Left ventricle myocardium inferior (tissue), 1 donor: Measurements from ENCODE around the gene HID1. TPM values are rescaled to one million over a fixed set of nuclear protein-coding genes. Genes with fewer than 3 reads are reported as not detected.

Experiments used
- DNase-seq: peaks from one replicate; pipeline ENCODE4 v3.0.0-alpha.2; 2020
- H3K27ac ChIP-seq: fragments of 200-600 bp; replicated peaks from 2 replicates; pipeline ENCODE4 v1.8.0; 2021
- H3K27me3 ChIP-seq: fragments of 200-600 bp; 2 replicates; pipeline ENCODE4 v1.8.0; 2021; ENCODE audit warnings: low read depth
- H3K36me3 ChIP-seq: fragments of 200-600 bp; 2 replicates; pipeline ENCODE4 v1.8.0; 2021
- H3K4me1 ChIP-seq: fragments of 200-600 bp; 2 replicates; pipeline ENCODE4 v1.8.0; 2021
- H3K4me3 ChIP-seq: fragments of 200-600 bp; 2 replicates; pipeline ENCODE4 v1.8.0; 2021; ENCODE audit warnings: mild to moderate bottlenecking, moderate library complexity
- H3K9me3 ChIP-seq: fragments of 200-600 bp; replicated peaks from 2 replicates; pipeline ENCODE4 v1.8.0; 2021
- intact Hi-C: fragments of 100-400 bp; cut with micrococcal nuclease; formaldehyde crosslinking; loops from one replicate; pipeline ENCODE4 v1.11.0; 2022
- total RNA-seq: library from RNA; stranded (reverse); fragmentation: NEBNext Ultra II Directional; extraction: Animal tissue kit (Norgen Biotek cat#: 25700); gene quantifications from one replicate; pipeline ENCODE4 v1.2.1, GENCODE V29; 2021
- TF ChIP-seq, protein P1 (sequence below): fragments of 200-600 bp; IDR thresholded peaks from 2 replicates; pipeline ENCODE4 v1.8.0; 2021; ENCODE audit warnings: antibody characterized with exemption, mild to moderate bottlenecking, borderline replicate concordance
- donor health status: DM: no; HTN: yes; CAD: no; lungs with severe emphysema.

HID1 gene
- total RNA-seq, 1 donor from 2014 or later = 7.2 TPM

DNA sequence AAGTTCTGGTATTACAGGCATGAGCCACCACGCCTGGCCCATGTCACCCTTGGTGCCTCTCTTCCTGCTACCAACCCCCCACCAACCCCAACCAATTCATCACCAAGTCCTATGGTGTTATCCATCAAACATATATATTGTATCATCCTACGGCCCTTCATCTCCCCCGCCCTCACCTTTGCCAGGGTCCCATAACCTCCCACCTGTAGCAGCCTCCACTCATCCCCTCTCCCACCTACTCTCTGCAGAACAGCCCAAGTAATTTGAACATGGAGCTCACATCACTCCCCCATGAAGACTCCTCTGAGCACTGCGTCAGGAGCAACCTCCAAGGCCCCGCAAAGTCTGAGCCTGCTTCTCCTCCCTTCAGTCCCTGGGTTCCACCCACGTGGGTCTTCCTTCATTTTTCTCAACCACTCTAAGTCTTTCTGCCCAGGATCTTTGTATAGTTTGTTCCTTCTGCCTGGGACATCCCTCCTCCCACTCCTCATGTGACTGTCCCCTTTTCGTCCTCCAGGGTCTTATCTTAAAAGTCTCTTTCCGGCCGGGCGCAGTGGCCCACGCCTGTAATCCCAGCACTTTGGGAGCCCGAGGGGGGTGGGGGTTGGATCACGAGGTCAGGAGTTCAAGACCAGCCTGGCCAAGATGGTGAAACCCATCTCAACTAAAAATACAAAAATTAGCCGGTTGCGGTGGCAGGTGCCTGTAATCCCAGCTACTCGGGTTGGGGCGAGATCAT, 7.0 kb upstream of the HID1 start:
- H3K9me3 ChIP-seq = no peaks in the 10 kb centered on the region
- H3K4me1 ChIP-seq = peaks cover 23% of the 10 kb centered on the region
- no peak for DNase-seq
- H3K4me3 ChIP-seq = no peak overlapping the region
- no peaks in the 10 kb centered on the region for H3K36me3 ChIP-seq
- intact Hi-C loops = no loop called here
- no peak overlapping the region for H3K27ac ChIP-seq
- TF ChIP-seq, protein P1, sequence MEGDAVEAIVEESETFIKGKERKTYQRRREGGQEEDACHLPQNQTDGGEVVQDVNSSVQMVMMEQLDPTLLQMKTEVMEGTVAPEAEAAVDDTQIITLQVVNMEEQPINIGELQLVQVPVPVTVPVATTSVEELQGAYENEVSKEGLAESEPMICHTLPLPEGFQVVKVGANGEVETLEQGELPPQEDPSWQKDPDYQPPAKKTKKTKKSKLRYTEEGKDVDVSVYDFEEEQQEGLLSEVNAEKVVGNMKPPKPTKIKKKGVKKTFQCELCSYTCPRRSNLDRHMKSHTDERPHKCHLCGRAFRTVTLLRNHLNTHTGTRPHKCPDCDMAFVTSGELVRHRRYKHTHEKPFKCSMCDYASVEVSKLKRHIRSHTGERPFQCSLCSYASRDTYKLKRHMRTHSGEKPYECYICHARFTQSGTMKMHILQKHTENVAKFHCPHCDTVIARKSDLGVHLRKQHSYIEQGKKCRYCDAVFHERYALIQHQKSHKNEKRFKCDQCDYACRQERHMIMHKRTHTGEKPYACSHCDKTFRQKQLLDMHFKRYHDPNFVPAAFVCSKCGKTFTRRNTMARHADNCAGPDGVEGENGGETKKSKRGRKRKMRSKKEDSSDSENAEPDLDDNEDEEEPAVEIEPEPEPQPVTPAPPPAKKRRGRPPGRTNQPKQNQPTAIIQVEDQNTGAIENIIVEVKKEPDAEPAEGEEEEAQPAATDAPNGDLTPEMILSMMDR = no peak
- peaks cover 9% of the 10 kb centered on the region for H3K27me3 ChIP-seq

DNA sequence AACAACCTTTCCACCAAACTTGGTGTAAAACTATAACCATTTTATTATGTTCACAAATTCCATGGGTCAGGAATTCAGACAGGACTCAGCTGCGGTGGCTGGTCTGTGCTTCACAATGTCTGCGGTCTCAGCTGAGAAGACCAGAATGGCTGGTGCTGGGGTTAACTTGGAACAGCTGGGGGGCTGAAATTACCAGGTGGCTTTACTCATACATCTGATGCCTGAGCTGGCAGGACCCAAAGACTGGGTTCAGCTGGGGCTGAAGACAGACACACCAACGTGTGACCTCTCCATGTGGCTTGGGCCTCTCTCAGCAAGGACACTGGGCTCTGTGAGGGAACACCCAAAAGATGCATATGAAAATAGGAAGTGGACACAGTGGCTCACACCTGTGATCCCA, 5.7 kb upstream of the HID1 start:
- no peaks in the 10 kb centered on the region for H3K36me3 ChIP-seq
- no peak overlapping the region for H3K4me3 ChIP-seq
- intact Hi-C loops = no loop called here
- peaks cover 21% of the 10 kb centered on the region for H3K4me1 ChIP-seq
- H3K9me3 ChIP-seq = no peaks in the 10 kb centered on the region
- H3K27ac ChIP-seq = no peak overlapping the region
- H3K27me3 ChIP-seq = peaks cover 15% of the 10 kb centered on the region
- no peak for DNase-seq
- TF ChIP-seq, protein P1 = no peak

DNA sequence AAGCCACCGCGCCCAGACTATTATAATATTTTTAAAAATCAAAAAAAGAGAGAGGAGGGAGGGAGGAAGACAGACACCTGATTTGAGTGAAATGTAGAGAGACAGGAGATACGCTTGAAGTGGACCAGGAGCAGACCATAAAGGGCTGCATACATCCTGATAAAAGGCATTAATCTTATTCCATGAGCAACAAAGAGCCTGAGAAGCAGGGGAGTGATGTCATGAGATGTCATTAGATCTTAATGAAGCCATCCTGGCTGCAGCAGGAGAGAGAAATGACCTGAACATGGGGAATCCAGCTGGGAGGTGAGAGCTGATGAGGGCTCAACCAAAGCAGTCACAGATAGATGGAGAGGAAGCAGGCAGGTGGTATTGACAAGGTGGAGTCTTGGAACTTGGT, 5.2 kb upstream of the HID1 start:
- no peaks in the 10 kb centered on the region for H3K36me3 ChIP-seq
- no peaks in the 10 kb centered on the region for H3K9me3 ChIP-seq
- no peak for DNase-seq
- H3K4me1 ChIP-seq = peaks cover 21% of the 10 kb centered on the region
- intact Hi-C loops = no loop called here
- H3K4me3 ChIP-seq = no peak overlapping the region
- no peak overlapping the region for H3K27ac ChIP-seq
- TF ChIP-seq, protein P1 = no peak
- peaks cover 15% of the 10 kb centered on the region for H3K27me3 ChIP-seq

DNA sequence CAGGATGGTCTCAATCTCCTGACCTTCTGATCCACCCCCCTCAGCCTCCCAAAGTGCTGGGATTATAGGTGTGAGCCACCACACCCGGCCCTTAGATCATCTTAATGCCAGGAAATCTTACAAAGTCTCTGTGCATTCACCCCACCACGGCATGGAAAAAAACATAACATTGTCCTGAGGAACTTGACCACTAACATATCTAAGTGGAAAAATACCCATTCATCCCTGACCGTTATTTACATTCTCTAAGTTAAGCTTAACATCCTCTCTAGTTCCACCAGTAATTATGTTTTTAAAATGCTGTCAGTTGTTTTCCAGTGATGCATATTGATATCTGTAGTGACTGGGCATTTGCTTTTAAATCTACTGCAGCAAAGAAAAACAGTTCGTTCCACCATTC, 3.4 kb upstream of the HID1 start:
- no peak overlapping the region for H3K4me3 ChIP-seq
- no peak for DNase-seq
- peaks cover 21% of the 10 kb centered on the region for H3K4me1 ChIP-seq
- H3K9me3 ChIP-seq = no peaks in the 10 kb centered on the region
- H3K27ac ChIP-seq = no peak overlapping the region
- peaks cover 25% of the 10 kb centered on the region for H3K27me3 ChIP-seq
- intact Hi-C loops = no loop called here
- no peaks in the 10 kb centered on the region for H3K36me3 ChIP-seq
- TF ChIP-seq, protein P1 = no peak

DNA sequence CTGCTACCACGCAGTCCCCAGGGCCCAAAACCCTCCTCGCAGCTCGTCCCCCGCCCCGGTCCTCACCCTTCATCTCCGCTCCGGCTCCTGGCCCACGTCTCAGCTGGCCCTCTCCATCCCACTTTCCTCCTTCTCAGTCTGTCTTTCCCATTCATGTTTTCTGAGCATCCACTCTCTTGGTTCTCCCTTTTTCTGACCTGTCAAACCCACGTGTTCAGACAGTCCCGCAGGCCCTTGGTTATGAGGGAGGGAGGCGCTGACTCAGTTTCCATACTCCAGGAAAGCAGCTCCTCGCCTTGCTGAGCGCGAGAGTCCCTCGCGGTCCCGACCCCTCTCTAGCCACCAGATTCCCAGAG, 392 bp upstream of the HID1 start:
- Histone ChIP-seq H3K36me3 (no peaks in the 10 kb centered on the region), H3K27me3 (peaks cover 27% of the 10 kb centered on the region), H3K4me1 (peaks cover 40% of the 10 kb centered on the region), H3K27ac (no peak overlapping the region), H3K9me3 (no peaks in the 10 kb centered on the region), H3K4me3 (peak overlapping the region; percentile 86)
- intact Hi-C loops = no loop called here
- DNase-seq = no peak
- TF ChIP-seq, protein P1 = no peak
